Neural cell (in vitro differentiated cells): ENCODE data around the gene DHRS3.

ENCODE experiments used
- CTCF ChIP-seq: fragments of 450-650 bp; IDR thresholded peaks from 2 replicates; pipeline ENCODE4 v1.5.1; 2014; ENCODE audit warnings: antibody characterized with exemption, mild to moderate bottlenecking, moderate library complexity; ENCODE audit not compliant: poor library complexity, severe bottlenecking
- EP300 ChIP-seq: fragments of 450-650 bp; conservative IDR thresholded peaks from 2 replicates; pipeline ENCODE4 v1.6.1; 2014; ENCODE audit warnings: antibody characterized with exemption, mild to moderate bottlenecking, moderate library complexity; ENCODE audit not compliant: poor library complexity, severe bottlenecking
- EZH2 ChIP-seq: fragments of 200-600, 300-800 bp; shearing (Covaris generic), sonication (generic); IDR thresholded peaks from 2 replicates; pipeline ENCODE4 v1.6.1; 2014; ENCODE audit warnings: antibody characterized with exemption, low read length, borderline replicate concordance, mild to moderate bottlenecking; ENCODE audit not compliant: insufficient read depth, poor library complexity, severe bottlenecking
- POLR2AphosphoS5 ChIP-seq: IDR thresholded peaks from 2 replicates; pipeline ENCODE4 v1.6.1; 2012
- RAD21 ChIP-seq: fragments of 450-650 bp; conservative IDR thresholded peaks from 2 replicates; pipeline ENCODE4 v1.6.1; 2014; ENCODE audit warnings: antibody characterized with exemption, mild to moderate bottlenecking, moderate library complexity

- TF ChIP-seq POLR2AphosphoS5 (no peak), CTCF (no peak), EZH2 (no peak), RAD21 (no peak), EP300 (no peak)
Observed at GRCh38 chr1:12582649-12583048, 35.4 kb downstream of the DHRS3 start.
